Germinal center (tissue), 1 donor: ENCODE data around the gene ACSL1.
"Not testable (repeated sequence)": the region's sequence is repeated elsewhere in the genome, so short reads cannot be mapped to it uniquely, and the experiment has no call there.

Experiments
- DNase-seq: peaks from one replicate; pipeline ENCODE4 v3.0.0; 2012; ENCODE audit warnings: mixed read lengths, low spot score

The ACSL1 gene

DNA sequence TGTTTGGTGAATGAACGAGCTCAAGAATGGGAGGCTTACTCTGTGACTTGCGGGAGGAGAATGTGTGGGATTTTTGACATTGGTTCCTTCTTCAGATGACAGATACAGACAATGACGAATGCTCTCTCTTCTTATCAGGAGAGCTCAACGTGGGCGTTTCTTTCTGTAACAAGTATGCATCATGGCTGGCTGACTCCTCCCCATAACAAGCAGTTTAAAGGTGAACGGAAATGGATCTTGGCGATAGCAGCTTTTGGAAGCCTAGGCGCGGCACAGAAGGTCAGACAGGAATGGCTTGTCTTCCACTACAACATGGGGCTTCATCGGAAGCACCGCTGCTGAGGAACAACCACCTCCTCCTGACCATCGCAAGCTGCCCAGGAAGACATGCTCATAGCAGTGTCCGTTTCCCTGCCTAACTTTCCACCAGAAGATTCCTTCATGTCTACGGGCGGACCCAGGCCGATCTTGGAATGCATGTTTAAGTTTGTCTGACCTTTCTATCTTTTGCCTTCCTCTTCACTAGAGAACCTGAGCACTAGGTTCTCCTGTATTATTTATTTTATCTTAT lies 18.3 kb upstream of the ACSL1 start:
- no peak for DNase-seq

DNA sequence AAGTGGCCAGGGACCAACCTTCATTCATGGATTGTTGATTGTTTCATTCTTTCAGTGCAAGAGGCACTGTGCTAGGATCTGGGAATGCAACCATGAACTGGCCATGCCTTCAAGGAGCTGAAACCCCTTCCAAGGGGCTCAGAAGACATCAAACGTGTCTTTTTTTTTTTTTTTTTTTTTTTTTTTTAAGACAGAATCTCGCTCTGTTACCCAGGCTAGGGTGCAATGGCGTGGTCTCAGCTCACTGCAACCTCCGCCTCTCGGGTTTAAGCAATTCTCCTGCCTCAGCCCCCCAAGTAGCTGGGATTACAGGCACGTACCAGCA lies 13.3 kb upstream of the ACSL1 start:
- not testable (repeated sequence) for DNase-seq

DNA sequence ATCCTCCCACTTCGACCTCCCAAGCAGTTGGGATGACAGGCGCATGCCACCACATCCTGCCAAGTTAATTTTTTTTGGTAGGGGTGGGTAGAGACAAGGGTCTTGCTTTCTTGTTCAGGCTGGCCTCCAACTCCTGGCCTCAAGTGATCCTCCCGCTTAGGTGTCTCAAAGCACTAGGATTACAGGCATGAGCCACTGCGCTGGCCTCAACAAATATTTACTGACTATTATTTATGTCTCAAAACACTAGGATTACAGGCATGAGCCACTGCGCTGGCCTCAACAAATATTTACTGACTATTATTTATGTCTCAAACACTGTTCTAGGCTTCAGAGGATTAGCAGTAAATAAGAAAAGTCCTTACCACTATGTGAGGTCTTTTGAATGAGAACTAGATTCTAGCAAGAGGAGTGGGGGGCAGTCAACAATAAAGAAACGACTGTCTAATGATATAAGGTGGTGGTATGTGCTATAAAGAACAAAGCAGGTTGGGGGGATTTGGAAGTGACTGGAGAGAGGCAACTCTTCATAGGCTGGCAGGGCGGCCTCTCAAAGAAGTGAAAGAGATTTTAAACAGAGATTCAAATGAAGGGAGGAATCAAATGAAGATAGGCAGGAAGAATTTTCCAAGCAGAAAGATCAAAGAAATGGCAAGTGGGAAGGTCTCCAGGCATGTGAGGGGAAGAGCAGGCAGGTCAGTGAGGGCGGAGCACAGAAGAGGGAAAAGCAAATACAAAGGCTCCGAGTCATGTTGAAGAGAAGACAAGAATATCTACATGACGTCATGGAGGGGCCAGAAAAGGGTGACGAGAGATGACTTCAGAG lies 12.7 kb upstream of the ACSL1 start:
- no peak for DNase-seq

DNA sequence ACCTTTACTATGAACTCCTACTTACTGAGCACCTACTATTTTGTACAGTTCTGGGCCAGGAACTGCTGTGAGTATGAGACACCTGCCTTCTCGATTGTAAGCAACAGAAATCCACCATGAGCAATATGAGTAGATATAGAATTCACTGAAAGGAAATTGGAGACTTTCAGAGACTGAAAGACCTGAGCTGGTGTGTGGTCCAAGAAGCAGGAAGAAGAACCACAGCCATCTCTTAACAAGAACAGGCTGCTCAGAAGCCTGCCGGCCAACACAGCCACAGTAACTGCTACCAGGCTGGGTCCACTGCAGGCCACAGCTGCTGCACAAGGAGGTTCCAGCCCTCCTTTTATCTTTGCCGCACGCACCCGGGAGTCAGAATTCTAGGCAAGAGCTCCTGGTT lies 10.8 kb upstream of the ACSL1 start:
- DNase-seq = no peak

DNA sequence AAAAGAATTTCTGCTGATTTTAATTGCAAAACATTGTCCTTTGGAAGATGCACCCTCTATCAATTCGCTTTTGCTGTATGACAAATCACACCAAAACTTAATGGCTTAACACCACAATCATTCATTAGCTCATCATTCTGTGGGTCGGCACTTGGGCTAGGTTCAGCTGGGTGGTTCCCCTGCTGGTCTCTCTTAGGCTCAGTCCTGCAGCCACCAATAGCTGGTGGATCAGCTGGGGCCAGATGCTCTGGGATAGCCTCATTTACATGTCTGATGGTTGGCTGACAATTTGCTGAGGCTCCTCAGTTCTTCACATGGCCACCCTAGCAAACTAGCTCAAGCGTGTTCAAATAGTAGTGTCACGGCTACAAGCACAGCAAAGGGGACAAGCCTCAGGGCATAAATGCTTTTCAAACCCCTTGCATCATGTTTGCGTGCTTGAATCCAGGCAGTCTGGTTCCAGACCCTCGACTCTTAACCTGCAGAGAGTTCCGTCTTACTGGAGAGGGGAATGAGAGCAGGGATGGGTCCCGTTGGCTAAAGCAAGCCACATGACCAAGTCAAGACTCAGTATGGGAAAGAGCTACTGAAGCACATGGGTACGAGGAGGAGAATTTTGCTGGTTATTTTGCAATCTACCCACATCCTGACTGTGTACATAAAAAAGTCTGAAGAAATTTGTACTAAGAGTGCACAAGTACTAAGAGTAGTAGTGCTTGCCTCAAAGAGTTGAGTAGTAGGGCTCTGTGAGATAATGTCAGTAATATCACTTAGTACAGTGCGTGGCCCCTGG lies 7.5 kb upstream of the ACSL1 start:
- DNase-seq = no peak

DNA sequence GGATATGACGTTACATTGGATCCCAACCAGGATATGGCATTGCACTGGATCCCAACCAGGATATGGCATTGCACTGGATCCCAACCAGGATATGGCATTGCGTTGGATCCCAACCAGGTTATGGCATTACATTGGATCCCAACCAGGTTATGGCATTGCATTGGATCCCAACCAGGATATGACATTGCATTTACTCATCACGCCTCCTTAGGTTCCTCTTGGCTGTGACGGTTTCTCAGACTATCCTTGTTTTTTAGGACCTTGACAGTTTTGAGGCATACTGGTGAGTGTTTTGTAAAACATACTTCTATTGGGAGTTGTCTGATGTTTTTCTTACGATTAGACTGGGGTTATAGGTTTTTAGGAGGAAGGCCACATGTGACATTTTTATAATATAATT lies 5.4 kb upstream of the ACSL1 start:
- no peak for DNase-seq

DNA sequence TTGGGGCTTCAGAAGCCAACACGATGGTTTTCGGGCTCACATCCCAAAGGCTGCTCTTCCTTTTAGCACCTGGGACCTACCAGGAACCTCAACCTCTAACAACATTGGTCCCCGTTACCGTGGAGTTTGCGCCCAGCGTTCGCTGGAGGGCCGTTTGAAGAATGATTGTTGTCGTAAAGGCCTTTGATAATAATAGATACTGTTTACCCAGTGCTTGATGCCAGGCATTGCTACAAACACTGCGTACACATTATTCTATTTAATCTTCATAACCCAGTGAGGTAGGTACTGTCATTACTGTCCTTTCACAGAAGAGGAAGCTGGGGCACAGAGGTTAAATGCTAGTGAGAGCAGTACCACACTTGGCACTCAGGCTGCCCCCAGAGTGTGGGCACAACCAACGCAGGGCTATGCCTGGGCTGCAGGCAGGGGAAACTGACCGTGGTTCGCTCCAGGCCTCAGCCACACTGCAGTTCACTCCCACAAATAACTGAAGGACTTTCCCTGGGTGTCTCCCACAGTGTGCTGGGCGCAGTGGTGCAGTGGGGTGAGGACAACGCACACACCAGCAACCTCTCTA lies 1.0 kb upstream of the ACSL1 start:
- DNase-seq = peak; percentile 58

DNA sequence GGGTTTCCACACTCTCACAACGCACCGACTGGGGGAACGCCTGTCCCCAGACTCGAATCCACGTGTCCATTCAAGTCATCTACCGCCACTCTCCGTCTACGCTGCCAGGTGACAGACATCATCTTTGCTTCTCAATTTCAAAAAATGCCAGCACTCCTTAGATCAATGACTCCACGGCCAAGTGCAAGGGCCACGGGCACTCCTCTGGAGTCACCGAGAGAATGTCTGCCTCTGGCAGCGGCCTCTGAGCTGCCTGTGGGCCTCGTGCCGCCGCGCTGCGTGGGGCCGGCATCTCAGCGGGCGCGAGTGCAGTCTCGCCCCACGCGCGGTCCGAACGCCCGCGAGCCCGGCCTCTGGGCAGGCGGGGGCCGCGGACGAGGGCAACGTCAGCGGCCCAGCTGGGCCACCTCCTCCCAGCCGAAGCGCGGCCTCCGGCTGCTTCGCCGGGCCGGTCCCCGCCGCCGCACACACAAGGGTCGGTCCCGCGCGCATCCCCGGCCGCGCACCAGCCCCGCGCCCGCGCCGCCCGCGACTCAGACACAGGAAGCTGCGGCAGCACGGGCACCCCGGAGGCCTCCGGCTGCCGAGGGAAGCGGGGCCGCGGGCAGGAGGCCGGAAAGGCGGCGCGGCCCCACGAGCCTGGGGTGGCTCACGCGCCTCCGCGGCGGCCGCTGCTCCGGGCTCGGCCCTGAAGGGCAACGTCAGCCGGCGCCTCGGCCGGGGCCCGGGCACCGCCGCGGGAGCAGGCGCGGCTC lies 450 bp downstream of the ACSL1 start:
- peak; percentile 67 for DNase-seq

DNA sequence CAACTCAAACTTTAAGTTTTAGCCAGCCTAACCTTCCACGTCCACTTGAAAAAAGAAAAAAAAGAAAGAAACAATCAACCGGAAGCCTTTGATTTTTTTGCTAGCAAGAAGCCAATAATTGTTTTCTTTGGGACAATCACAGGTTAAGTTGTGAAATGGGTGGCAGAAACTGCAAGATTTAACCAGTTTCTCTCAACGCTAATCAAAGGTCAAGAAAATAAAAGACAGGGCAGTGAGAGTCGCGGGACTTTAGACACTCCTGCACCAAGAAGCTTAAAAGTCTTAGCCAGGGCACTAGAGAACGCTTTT lies 1.0 kb downstream of the ACSL1 start:
- DNase-seq = no peak

DNA sequence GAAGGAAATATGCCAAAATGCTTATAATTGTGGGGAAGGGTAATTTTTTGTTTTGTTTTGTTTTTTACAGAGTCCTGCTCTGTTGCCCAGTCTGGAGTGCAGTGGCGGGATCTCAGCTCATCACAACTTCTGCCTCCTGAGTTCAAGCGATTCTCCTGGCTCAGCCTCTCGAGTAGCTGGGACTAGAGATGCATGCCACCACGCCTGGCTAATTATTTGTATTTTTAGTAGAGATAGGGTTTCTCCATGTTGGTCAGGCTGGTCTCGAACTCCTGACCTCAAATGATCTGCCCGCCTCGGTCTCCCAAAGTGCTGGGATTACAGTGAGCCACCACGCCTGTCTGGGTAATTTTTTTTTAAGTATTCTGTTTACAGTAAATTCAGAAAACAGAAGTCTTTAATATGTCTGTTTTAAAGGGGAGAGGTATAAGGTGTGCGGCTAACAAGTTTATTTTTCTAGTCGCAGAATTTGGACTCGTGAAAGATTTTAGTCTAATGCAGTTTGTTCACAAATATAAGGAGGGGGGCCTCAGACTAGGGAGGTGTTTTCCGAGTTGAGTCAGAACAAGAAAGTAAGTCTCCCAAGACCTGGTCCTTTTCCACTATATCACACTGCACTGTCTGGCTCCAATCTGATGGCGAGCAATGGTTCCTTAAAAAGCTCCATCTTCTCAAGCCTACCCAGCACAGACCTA lies 1.5 kb downstream of the ACSL1 start:
- peak; percentile 22 for DNase-seq

DNA sequence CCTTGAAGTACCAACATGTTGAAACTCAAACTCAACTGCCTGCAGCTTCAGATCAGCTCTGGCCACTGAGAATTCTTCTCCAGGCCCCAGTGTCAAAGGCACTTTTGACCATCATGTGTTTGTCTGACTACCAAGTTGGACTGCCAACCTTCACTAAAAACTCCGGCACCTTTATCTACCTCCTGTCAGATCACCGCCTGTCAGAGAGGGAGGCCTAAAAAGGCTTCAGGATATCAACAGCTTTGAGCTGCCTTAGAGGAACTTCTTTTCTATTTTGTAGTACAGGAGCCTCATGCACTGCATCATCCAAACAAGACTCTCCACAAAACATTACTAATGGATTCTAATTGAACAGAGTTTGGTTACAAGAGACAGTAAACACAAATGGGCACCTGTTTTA lies 2.8 kb downstream of the ACSL1 start:
- no peak for DNase-seq

DNA sequence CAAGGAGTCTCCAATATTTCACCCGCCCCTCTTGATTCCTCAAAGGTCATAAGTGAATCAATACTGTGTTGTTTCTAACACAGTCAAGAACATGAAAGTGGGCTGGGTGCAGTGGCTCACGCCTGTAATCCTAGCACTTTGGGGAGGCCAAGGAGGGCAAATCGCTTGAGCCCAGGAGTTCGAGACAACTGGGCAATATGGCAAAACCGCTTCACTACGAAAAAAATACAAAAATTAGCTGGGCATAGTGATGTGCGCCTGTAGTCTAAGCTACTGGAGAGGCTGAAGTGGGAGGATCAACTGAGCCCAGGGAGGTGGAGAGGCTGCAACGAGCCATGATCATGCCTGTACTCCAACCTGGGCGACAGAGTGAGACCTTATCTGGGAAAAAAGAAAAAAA lies 3.4 kb downstream of the ACSL1 start:
- DNase-seq = no peak

DNA sequence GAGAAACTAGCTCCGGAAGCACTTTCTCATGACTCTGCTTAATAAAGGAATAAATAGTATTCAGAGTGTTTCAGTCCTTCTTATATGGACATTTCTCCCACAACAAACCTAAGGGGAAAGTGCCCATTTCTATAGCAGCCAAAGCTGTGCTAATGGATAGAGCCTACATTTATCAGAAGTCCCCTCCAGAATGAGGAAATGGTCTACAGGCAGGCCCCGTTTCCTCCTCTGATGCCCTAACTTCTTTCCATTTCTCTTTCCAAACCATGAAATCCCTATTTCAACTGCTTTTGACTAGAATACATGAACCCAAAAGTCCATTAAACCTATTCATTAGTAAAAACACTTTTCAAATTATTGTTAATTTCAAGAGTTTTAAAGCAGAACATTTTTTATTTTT lies 4.5 kb downstream of the ACSL1 start:
- no peak for DNase-seq

DNA sequence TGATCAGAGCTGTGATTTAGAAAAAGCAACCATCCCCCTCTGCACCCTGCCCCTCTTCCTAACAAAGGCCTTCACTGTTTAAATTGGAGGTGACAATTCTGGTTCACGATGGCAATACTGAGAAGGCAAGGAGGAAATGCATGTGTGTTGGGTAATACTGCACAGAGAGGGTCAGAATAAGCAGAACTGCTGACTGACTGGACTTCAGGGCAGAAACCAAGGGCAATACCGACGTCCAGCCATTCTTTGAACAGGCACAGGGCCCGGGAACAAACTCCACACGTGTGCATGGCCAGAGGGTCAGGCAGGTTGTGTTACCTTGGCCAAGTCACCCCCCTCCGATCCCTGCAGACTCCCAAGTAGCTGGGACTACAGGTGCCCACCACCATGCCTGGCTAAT lies 6.0 kb downstream of the ACSL1 start:
- no peak for DNase-seq

DNA sequence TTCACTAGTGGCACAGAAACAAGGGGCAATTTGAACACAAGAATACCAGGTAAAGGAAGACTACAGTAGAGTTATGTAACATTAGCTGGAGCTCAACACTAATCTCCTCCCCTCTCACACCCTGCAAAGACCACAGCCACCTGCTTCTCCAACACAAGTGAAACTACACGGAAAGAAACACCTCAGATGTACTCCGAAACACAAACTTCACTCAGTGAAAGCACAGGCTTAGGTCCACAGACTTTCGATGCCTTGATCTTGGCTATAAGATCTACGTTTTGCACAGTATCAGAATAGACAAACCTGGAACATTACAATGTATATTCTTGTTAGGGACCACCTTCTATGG lies 7.6 kb downstream of the ACSL1 start:
- peak; percentile 26 for DNase-seq

DNA sequence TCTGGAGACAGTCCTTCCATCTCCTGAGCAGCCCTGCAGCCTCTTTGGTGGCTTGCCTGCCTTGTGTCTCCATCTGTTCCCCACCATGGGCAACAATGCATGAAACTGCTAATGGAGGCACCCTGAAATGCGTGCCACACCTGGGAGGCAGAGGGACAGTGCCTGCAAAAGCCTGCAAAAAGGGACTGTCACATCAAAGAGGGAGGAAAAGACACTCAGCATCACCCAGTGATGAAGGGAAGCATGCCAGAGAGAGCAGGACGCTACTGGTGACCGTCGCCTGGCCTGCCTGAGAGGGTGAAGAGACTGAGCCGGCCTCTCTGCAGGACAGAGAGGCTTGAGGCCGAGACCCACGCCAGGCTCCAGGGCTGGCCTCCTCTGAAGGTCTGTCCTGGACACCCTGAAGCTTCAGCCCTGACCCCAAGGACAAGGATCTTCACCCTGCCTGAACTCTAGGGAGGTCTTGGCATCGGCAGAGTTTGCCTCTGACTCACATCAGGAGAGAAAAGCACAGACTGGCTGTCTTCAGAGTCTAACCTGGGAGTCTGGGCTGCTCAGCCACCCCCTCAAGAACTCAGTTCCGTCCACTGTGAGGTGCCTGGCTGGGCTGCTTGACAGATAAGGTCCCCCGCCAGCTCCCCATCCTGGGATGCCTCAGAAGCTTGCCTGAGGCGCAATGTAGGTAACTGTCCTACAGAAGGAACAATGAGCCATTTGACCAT lies 8.1 kb downstream of the ACSL1 start:
- DNase-seq = no peak

DNA sequence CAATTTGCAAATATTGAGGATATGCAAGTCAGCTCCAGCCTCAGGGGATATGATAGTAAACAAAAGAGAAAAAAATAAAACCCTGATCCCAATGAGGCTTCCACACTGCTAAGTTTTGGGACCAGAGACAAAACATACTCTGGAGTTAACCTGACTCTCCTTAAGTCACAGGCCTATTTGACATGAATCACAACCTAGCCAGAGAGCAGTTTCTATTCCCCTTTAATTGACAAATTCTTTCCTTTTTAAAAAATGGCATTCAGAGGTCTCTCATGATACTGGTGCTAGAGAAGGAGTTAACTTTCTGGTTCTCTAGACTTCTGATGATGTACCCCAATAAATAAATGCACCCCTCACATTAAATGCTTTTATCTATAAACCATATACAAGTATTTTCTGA lies 8.8 kb downstream of the ACSL1 start:
- peak; percentile 54 for DNase-seq

DNA sequence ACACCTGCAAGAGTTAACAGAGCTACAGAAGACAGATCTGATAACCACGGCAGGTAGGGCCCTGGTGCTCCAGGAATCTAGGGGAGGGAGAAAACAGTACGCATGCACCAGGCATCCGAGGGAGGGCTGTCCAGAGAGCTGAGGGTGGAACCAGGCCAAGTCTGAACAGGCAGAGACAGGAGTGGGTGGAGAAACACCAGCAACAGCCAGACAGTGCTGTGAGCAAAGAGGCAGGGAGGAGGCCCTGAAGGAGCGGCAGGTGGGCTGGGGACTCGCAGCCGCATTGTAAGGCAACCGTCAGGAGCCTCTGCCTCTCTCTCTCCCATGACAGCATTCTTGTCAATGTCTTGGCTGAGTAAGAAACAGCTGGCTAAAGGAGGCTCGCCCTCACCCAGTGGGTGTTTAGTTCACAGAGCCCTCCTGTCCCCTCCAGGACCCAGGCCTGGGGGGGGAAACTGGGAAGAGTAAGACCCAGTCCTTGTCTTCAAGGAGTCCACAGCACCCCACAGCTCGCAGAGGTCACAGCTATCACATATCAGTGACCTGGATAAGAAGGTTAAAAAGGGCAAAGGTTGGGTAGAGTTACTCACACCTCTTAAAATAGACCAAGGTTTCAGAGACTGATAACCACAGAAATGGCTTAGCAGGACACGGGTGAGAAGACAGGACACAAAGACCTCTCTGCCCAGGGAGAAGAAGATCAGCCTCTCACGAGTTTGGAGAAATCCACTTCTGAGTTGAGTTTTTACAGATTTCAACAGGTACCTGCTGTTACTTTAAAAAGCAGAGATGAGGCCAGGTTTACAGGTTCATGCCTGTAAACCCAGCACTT lies 10.5 kb downstream of the ACSL1 start:
- peak; percentile 52 for DNase-seq

DNA sequence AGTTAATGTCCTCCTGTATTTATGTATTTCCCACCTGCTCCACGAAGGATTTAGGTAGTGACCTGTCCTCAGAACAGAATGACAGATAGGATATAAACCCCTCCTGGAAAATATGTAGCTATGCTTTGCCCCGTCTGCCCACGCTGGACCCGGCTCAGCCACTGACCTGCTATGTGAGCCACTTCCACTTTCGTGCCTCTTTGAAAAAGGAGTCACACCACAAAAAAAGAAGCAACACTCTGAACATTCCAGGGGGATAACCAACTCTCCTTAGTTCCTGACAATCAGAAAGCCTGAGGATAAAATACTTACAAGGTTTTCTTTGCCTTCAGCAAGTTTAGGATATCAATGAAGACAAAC lies 11.1 kb downstream of the ACSL1 start:
- no peak for DNase-seq

DNA sequence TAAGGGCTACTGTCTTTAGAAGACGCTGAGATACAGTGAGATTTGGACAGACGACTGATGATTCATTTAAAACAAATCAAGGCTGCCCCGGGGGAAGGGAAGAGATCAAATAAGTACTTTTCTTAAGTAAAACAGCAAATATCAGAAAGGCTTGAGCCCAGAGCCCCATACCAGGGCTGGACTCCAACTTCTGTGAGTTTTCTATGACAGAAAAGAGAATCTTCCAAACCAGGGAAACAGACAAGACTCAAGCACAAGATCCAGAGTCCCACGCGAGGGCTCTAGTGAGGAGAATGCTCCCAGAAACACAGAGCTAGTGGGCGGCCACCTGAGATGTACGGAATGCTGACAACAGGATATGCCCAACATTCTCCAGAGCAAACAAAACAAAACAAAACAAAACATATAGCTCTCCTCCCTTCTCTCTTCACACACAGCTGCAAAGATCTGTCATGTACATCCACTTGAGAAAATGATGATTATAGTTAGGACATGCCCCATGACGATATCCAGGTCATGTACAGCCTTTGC lies 13.1 kb downstream of the ACSL1 start:
- DNase-seq = no peak
